H9 (cell line): Measurements from ENCODE around the gene ZBP1. TPM values are rescaled to one million over a fixed set of nuclear protein-coding genes. Genes with fewer than 3 reads are reported as not detected.

ENCODE experiments used
- DNase-seq: peaks from one replicate; pipeline ENCODE4 v3.0.0-alpha.2; 2017
- H2AFZ ChIP-seq: one replicate; pipeline ENCODE4 v1.6.1; 2013; ENCODE audit warnings: mild to moderate bottlenecking, low read length, control low read depth, moderate library complexity
- H2AK5ac ChIP-seq: 2 replicates; pipeline ENCODE4 v1.6.1; 2013; ENCODE audit warnings: low read length, control low read depth, mixed read lengths; ENCODE audit not compliant: insufficient read length
- H2BK120ac ChIP-seq: one replicate; pipeline ENCODE4 v1.6.1; 2013; ENCODE audit warnings: low read depth, mild to moderate bottlenecking, low read length, control low read depth, inconsistent platforms; ENCODE audit not compliant: poor library complexity, severe bottlenecking
- H2BK12ac ChIP-seq: 2 replicates; pipeline ENCODE4 v1.6.1; 2013; ENCODE audit warnings: low read length, control low read depth, mixed read lengths, low read depth; ENCODE audit not compliant: insufficient read length
- H2BK15ac ChIP-seq: 2 replicates; pipeline ENCODE4 v1.6.1; 2013; ENCODE audit warnings: low read depth, low read length, control low read depth
- H2BK20ac ChIP-seq: one replicate; pipeline ENCODE4 v1.6.1; 2013; ENCODE audit warnings: low read depth, mild to moderate bottlenecking, low read length, control low read depth, inconsistent platforms; ENCODE audit not compliant: poor library complexity, severe bottlenecking
- H2BK5ac ChIP-seq: 2 replicates; pipeline ENCODE4 v1.6.1; 2013; ENCODE audit warnings: low read length, control low read depth, mixed read lengths; ENCODE audit not compliant: insufficient read length
- H3K14ac ChIP-seq: 2 replicates; pipeline ENCODE4 v1.6.1; 2013; ENCODE audit warnings: low read length, control low read depth; ENCODE audit not compliant: insufficient read depth
- H3K18ac ChIP-seq: 2 replicates; pipeline ENCODE4 v1.6.1; 2013; ENCODE audit warnings: low read depth, mild to moderate bottlenecking, mixed read lengths, low read length, control low read depth; ENCODE audit not compliant: insufficient read length
- H3K23ac ChIP-seq: 2 replicates; pipeline ENCODE4 v1.6.1; 2013; ENCODE audit warnings: low read length, control low read depth, mixed read lengths, low read depth; ENCODE audit not compliant: insufficient read length
- H3K23me2 ChIP-seq: 2 replicates; pipeline ENCODE4 v1.6.1; 2013; ENCODE audit warnings: low read depth, mild to moderate bottlenecking, mixed read lengths, low read length, control low read depth; ENCODE audit not compliant: insufficient read length, poor library complexity, severe bottlenecking
- H3K27ac ChIP-seq: 2 replicates; pipeline ENCODE4 v1.5.1; 2013; ENCODE audit warnings: low read length, control low read depth, mixed read lengths, low read depth; ENCODE audit not compliant: insufficient read length
- H3K27me3 ChIP-seq: 2 replicates; pipeline ENCODE4 v1.6.1; 2013; ENCODE audit warnings: low read length, control low read depth, inconsistent platforms; ENCODE audit not compliant: insufficient read depth
- H3K4ac ChIP-seq: 2 replicates; pipeline ENCODE4 v1.6.1; 2013; ENCODE audit warnings: low read depth, mild to moderate bottlenecking, control low read depth, inconsistent platforms, low read length, moderate library complexity
- H3K4me1 ChIP-seq: 2 replicates; pipeline ENCODE4 v1.6.1; 2013; ENCODE audit warnings: low read length, control low read depth, inconsistent platforms; ENCODE audit not compliant: insufficient read depth
- H3K4me2 ChIP-seq: 2 replicates; pipeline ENCODE4 v1.6.1; 2013; ENCODE audit warnings: low read length, control low read depth, mixed read lengths; ENCODE audit not compliant: insufficient read length, insufficient read depth
- H3K56ac ChIP-seq: 2 replicates; pipeline ENCODE4 v1.6.1; 2013; ENCODE audit warnings: low read depth, mild to moderate bottlenecking, mixed read lengths, low read length, control low read depth; ENCODE audit not compliant: insufficient read length
- H3K79me1 ChIP-seq: 2 replicates; pipeline ENCODE4 v1.6.1; 2013; ENCODE audit warnings: low read depth, mild to moderate bottlenecking, moderate library complexity, low read length, control low read depth, inconsistent platforms; ENCODE audit not compliant: insufficient read depth, poor library complexity, severe bottlenecking
- H3K79me2 ChIP-seq: 2 replicates; pipeline ENCODE4 v1.6.1; 2013; ENCODE audit warnings: low read length, control low read depth, inconsistent platforms; ENCODE audit not compliant: insufficient read depth
- H3K9ac ChIP-seq: 2 replicates; pipeline ENCODE4 v1.6.1; 2013; ENCODE audit warnings: low read length, control low read depth, mixed read lengths; ENCODE audit not compliant: insufficient read length; ENCODE audit errors: extremely low read depth
- H3K9me3 ChIP-seq: one replicate; pipeline ENCODE4 v1.6.1; 2013; ENCODE audit warnings: low read depth, low read length, inconsistent platforms; ENCODE audit not compliant: control insufficient read depth
- H3T11ph ChIP-seq: one replicate; pipeline ENCODE4 v1.6.1; 2013; ENCODE audit warnings: mild to moderate bottlenecking, low read length, control low read depth, inconsistent platforms
- H4K20me1 ChIP-seq: one replicate; pipeline ENCODE4 v1.6.1; 2013; ENCODE audit not compliant: control insufficient read depth, insufficient read length, insufficient read depth
- H4K5ac ChIP-seq: 2 replicates; pipeline ENCODE4 v1.6.1; 2013; ENCODE audit warnings: low read depth, mild to moderate bottlenecking, mixed read lengths, low read length, control low read depth; ENCODE audit not compliant: insufficient read length
- H4K8ac ChIP-seq: replicated peaks from 2 replicates; pipeline ENCODE4 v1.6.1; 2013; ENCODE audit warnings: low read length, control low read depth, mixed read lengths, low read depth; ENCODE audit not compliant: insufficient read length
- H4K91ac ChIP-seq: 2 replicates; pipeline ENCODE4 v1.6.1; 2013; ENCODE audit warnings: low read depth, mild to moderate bottlenecking, moderate library complexity, mixed read lengths, low read length, control low read depth; ENCODE audit not compliant: insufficient read length
- H3K27ac Mint-ChIP-seq, 3 experiments: 2 replicates in 2 of 3; 3 replicates in 1 of 3; pipeline ENCODE4 v1.8.0; 2020 to 2021; ENCODE audit warnings: mixed read lengths in 3 of 3, mild to moderate bottlenecking in 1 of 3, moderate library complexity in 1 of 3
- H3K27me3 Mint-ChIP-seq: 2 replicates; pipeline ENCODE4 v1.8.0; 2021; ENCODE audit warnings: low read depth, mild to moderate bottlenecking, moderate library complexity, mixed read lengths
- H3K36me3 Mint-ChIP-seq, 3 experiments: 2 replicates in 2 of 3; 3 replicates in 1 of 3; pipeline ENCODE4 v1.8.0; 2020 to 2021; ENCODE audit warnings: low read depth in 3 of 3, mixed read lengths in 3 of 3; ENCODE audit not compliant: insufficient read depth in 1 of 3
- H3K4me1 Mint-ChIP-seq, 2 experiments: 2 replicates each; pipeline ENCODE4 v1.8.0; 2020; ENCODE audit warnings: mixed read lengths in 2 of 2
- H3K4me3 Mint-ChIP-seq, 2 experiments: 2 replicates in 1 of 2; 3 replicates in 1 of 2; pipeline ENCODE4 v1.8.0; 2020 to 2021; ENCODE audit warnings: mild to moderate bottlenecking in 2 of 2, mixed read lengths in 2 of 2, moderate library complexity in 1 of 2
- H3K9me3 Mint-ChIP-seq, 2 experiments: 2 replicates in 1 of 2; 3 replicates in 1 of 2; pipeline ENCODE4 v1.8.0; 2020; ENCODE audit warnings: mild to moderate bottlenecking in 2 of 2, mixed read lengths in 2 of 2, moderate library complexity in 1 of 2
- WGBS: extraction: QIAGEN DNeasy Blood & Tissue Kit; methylation state at CpG from one replicate; pipeline ENCODE4 v1.1.7; 2013; ENCODE audit warnings: missing lambda C conversion rate, low lambda C conversion rate, mixed read lengths; ENCODE audit not compliant: insufficient read length; ENCODE audit errors: extremely low coverage; 5-methylcytosine and 5-hydroxymethylcytosine counted together
- total RNA-seq: library from RNA; stranded (reverse); gene quantifications from 2 replicates; pipeline ENCODE4 v1.2.1, GENCODE V29; 2021
- TF ChIP-seq, protein P1 (sequence below): fragments of 200-600 bp; sonication (generic); conservative IDR thresholded peaks from 3 replicates; pipeline ENCODE4 v1.8.0; 2021; ENCODE audit warnings: antibody characterized with exemption, mild to moderate bottlenecking

The ZBP1 gene
- total RNA-seq, 1 experiment from 2014 or later, result not detected

GRCh38 chr20:57603120-57603519 is 17.1 kb downstream of the ZBP1 start:
- H4K91ac ChIP-seq, result no peak overlapping the region
- H3K14ac ChIP-seq, result no peak overlapping the region
- Mint-ChIP-seq H3K27ac (no peak overlapping the region), H3K4me1 (peaks cover 5 to 6% of the 10 kb centered on the region in 2 experiments; a peak in 3 of 4 replicates), H3K27me3 (peaks cover 8% of the 10 kb centered on the region), H3K4me3 (no peak overlapping the region), H3K36me3 (no peaks in the 10 kb centered on the region; a peak in 2 of 7 replicates), H3K9me3 (no peaks in the 10 kb centered on the region; a peak in 1 of 5 replicates)
- H4K8ac ChIP-seq, result no peak overlapping the region
- no peak overlapping the region for H2BK15ac ChIP-seq
- no peaks in the 10 kb centered on the region for H3K27me3 ChIP-seq
- no peak overlapping the region for H2AK5ac ChIP-seq
- TF ChIP-seq, protein P1, sequence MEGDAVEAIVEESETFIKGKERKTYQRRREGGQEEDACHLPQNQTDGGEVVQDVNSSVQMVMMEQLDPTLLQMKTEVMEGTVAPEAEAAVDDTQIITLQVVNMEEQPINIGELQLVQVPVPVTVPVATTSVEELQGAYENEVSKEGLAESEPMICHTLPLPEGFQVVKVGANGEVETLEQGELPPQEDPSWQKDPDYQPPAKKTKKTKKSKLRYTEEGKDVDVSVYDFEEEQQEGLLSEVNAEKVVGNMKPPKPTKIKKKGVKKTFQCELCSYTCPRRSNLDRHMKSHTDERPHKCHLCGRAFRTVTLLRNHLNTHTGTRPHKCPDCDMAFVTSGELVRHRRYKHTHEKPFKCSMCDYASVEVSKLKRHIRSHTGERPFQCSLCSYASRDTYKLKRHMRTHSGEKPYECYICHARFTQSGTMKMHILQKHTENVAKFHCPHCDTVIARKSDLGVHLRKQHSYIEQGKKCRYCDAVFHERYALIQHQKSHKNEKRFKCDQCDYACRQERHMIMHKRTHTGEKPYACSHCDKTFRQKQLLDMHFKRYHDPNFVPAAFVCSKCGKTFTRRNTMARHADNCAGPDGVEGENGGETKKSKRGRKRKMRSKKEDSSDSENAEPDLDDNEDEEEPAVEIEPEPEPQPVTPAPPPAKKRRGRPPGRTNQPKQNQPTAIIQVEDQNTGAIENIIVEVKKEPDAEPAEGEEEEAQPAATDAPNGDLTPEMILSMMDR, result no peak
- H3K4me2 ChIP-seq, result no peak overlapping the region
- H2AFZ ChIP-seq, result no peak overlapping the region
- H2BK5ac ChIP-seq, result no peak overlapping the region
- H3K4me1 ChIP-seq, result no peaks in the 10 kb centered on the region
- no peak overlapping the region for H2BK20ac ChIP-seq
- no peak overlapping the region for H3K18ac ChIP-seq
- WGBS, result no CpG with 5 or more reads among the region's 10 CpGs
- H3K23me2 ChIP-seq, result no peaks in the 10 kb centered on the region
- H3K56ac ChIP-seq, result no peak overlapping the region
- H3K79me2 ChIP-seq, result no peaks in the 10 kb centered on the region
- no peak overlapping the region for H2BK12ac ChIP-seq
- no peaks in the 10 kb centered on the region for H3K79me1 ChIP-seq
- H4K20me1 ChIP-seq, result no peaks in the 10 kb centered on the region
- H3K9me3 ChIP-seq, result no peaks in the 10 kb centered on the region
- no peak overlapping the region for H3K4ac ChIP-seq
- H3T11ph ChIP-seq, result no peak overlapping the region
- H3K23ac ChIP-seq, result no peak overlapping the region
- H2BK120ac ChIP-seq, result no peak overlapping the region
- no peak overlapping the region for H4K5ac ChIP-seq
- H3K9ac ChIP-seq, result no peak overlapping the region
- no peak for DNase-seq
- H3K27ac ChIP-seq, result no peak overlapping the region
